G401.6 (cell line): Measurements from ENCODE around the gene PLA2G4A.
A peak's percentile ranks its signal among the peaks of the same experiment; 100 is the strongest.

Source experiments
- FAIRE-seq: peaks from 2 replicates; lab custom pipeline; 2012; peaks lifted over from hg19 to GRCh38; lab: Jason Lieb, UNC

PLA2G4A gene

GRCh38 chr1:186978596-186979556 lies 150.1 kb downstream of the PLA2G4A start:
- FAIRE-seq: no peak

GRCh38 chr1:186980400-186980799 lies 151.7 kb downstream of the PLA2G4A start:
- FAIRE-seq: no peak

GRCh38 chr1:186982116-186982515 lies 153.4 kb downstream of the PLA2G4A start:
- no peak for FAIRE-seq

GRCh38 chr1:186983327-186983726 lies 154.6 kb downstream of the PLA2G4A start:
- FAIRE-seq: no peak

GRCh38 chr1:186984959-186985358 lies 156.2 kb downstream of the PLA2G4A start:
- FAIRE-seq: no peak

- FAIRE-seq: peak; percentile 86
Measured at GRCh38 chr1:186985889-186986491, 157.2 kb downstream of the PLA2G4A start.

GRCh38 chr1:186987065-186987464 lies 158.3 kb downstream of the PLA2G4A start:
- no peak for FAIRE-seq

GRCh38 chr1:186987769-186988168 lies 159.0 kb downstream of the PLA2G4A start:
- no peak for FAIRE-seq

GRCh38 chr1:186993996-186994395 lies 165.2 kb downstream of the PLA2G4A start:
- no peak for FAIRE-seq

GRCh38 chr1:186994897-186995296 lies 166.1 kb downstream of the PLA2G4A start:
- FAIRE-seq: no peak

- FAIRE-seq: no peak
Measured at GRCh38 chr1:186996816-186997215, 168.1 kb downstream of the PLA2G4A start.

- no peak for FAIRE-seq
Measured at GRCh38 chr1:186997877-186998276, 169.1 kb downstream of the PLA2G4A start.

- FAIRE-seq: no peak
Measured at GRCh38 chr1:186999506-186999905, 170.8 kb downstream of the PLA2G4A start.

GRCh38 chr1:187001198-187001889 lies 172.6 kb downstream of the PLA2G4A start:
- no peak for FAIRE-seq

GRCh38 chr1:187003353-187003752 lies 174.6 kb downstream of the PLA2G4A start:
- no peak for FAIRE-seq

- no peak for FAIRE-seq
Measured at GRCh38 chr1:187006896-187007295, 178.1 kb downstream of the PLA2G4A start.

- FAIRE-seq: no peak
Measured at GRCh38 chr1:187009320-187009719, 180.6 kb downstream of the PLA2G4A start.

GRCh38 chr1:187010571-187011309 lies 182.0 kb downstream of the PLA2G4A start:
- FAIRE-seq: no peak

- FAIRE-seq: no peak
Measured at GRCh38 chr1:187013582-187014200, 184.9 kb downstream of the PLA2G4A start.

- FAIRE-seq: no peak
Measured at GRCh38 chr1:187018291-187018690, 189.5 kb downstream of the PLA2G4A start.

GRCh38 chr1:187027253-187027652 lies 198.5 kb downstream of the PLA2G4A start:
- FAIRE-seq: no peak
